D721Med (cell line): Measurements from ENCODE around the gene DYNC1I1.

Source experiments
- DNase-seq: peaks from one replicate; pipeline ENCODE4 v3.0.0; 2011; ENCODE audit warnings: low spot score; ENCODE audit not compliant: insufficient read length
- FAIRE-seq: peaks from 2 replicates; lab custom pipeline; 2011; peaks lifted over from hg19 to GRCh38; lab: Jason Lieb, UNC
- TF ChIP-seq, protein P1 (sequence below): IDR thresholded peaks from 2 replicates; pipeline ENCODE4 v1.5.1; 2012; ENCODE audit warnings: mild to moderate bottlenecking, control low read depth; ENCODE audit not compliant: insufficient read depth; ENCODE audit errors: missing control alignments

The DYNC1I1 gene

GRCh38 chr7:96118449-96119001, 346.2 kb downstream of the DYNC1I1 start:
- DNase-seq (no peak), FAIRE-seq (no peak)
- TF ChIP-seq, protein P1, sequence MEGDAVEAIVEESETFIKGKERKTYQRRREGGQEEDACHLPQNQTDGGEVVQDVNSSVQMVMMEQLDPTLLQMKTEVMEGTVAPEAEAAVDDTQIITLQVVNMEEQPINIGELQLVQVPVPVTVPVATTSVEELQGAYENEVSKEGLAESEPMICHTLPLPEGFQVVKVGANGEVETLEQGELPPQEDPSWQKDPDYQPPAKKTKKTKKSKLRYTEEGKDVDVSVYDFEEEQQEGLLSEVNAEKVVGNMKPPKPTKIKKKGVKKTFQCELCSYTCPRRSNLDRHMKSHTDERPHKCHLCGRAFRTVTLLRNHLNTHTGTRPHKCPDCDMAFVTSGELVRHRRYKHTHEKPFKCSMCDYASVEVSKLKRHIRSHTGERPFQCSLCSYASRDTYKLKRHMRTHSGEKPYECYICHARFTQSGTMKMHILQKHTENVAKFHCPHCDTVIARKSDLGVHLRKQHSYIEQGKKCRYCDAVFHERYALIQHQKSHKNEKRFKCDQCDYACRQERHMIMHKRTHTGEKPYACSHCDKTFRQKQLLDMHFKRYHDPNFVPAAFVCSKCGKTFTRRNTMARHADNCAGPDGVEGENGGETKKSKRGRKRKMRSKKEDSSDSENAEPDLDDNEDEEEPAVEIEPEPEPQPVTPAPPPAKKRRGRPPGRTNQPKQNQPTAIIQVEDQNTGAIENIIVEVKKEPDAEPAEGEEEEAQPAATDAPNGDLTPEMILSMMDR: no peak

DNA sequence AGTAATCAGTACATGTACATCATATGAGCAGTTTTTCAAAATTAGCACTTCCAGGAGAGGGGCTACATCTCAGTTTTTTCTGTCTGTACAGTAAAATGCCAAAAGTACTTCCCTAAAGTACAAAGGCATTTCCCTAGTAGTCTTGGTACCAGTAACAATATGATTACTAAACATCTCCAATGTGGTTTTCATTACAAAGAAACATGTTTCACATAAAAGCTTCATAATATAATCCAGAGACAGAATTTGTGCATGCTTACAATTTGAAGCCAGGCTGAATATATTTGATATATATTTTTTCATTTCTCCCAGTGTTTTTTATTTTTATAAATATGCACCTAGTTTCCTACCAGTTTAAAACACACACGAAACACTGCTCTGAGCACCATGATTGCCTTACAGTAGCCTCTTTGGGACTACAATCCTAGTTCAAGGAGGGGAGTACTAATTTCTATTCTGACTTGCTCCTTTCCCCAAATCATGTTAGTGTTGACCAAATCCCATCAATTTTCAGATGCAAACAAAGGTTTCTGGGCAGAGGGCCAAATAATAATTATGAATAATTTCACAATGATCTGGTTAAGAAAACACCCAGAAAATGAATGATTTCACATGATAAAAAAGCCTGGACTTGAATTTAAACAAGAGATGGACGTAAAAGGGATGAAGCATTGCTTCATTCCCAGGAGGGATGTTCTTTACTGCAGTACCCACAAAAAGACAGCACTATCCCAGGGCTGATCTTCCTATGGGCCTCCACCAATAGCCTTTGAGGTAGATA, 348.3 kb downstream of the DYNC1I1 start:
- FAIRE-seq (no peak), DNase-seq (no peak)
- TF ChIP-seq, protein P1: no peak

GRCh38 chr7:96121752-96122151, 349.4 kb downstream of the DYNC1I1 start:
- DNase-seq (no peak), FAIRE-seq (no peak)
- TF ChIP-seq, protein P1: no peak

DNA sequence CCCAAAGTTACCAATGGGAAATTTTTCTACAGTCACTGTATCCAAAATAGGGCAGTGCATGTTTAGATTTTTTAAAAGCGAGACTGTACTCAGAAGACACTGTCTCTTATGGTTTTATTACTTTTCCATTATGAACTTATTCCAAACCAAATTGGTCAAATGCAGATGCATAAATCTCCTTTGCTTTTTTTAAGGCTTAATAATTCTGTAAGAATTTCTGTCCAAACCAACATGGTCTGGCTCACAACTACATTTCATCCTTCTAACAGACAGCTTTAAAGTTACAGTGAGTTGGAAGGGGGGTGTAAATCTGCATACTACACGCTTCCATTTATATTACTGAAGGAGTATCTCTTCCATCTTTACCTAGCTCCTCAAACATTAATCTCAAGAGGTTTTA, 350.4 kb downstream of the DYNC1I1 start:
- TF ChIP-seq, protein P1: no peak
- FAIRE-seq (no peak), DNase-seq (no peak)

- FAIRE-seq: no peak
- TF ChIP-seq, protein P1: no peak
- no peak for DNase-seq
Observed at GRCh38 chr7:96126382-96126781, 354.0 kb downstream of the DYNC1I1 start.

GRCh38 chr7:96127746-96128145, 355.4 kb downstream of the DYNC1I1 start:
- TF ChIP-seq, protein P1: no peak
- no peak for FAIRE-seq
- DNase-seq: no peak

GRCh38 chr7:96131525-96131924, 359.2 kb downstream of the DYNC1I1 start:
- TF ChIP-seq, protein P1: peak; percentile 26
- no peak for DNase-seq
- FAIRE-seq: no peak
